Smooth muscle cell of trachea (primary cell): ENCODE measurements around the gene SSX7. TPM values are rescaled to one million over a fixed set of nuclear protein-coding genes. Genes with fewer than 3 reads are reported as not detected.

ENCODE experiments used
- total RNA-seq: library from RNA; depleted of rRNA; stranded (reverse); fragments of >200 nt; gene quantifications from 2 replicates; pipeline ENCODE4 v1.2.1, GENCODE V29; 2014

SSX7 gene, protein sequence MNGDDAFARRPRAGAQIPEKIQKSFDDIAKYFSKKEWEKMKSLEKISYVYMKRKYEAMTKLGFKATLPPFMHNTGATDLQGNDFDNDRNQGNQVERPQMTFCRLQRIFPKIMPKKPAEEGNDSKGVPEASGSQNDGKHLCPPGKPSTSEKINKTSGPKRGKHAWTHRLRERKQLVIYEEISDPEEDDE
- not detected in 2 replicates for total RNA-seq

DNA sequence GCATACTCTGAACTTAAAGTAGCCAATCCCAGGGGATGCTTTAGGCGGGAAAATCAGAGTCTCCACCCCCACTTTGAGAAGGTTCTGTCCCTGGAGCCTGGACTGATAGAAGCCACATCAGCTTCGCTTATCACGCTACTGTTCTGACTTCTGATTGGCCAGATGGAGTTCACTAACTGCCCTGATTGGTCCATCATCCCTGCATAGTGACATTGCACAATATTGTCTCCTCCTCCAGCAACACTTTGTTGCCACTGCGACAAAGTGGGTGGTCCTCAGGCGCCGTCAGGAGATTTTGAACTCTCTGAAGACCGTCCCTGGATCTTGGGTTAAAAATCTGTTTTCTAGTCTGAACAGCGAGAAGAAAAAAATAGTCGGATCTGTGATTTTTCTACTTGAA, at the start of gene SSX7:
Gene SSX7, minus strand, starts transcription at position 101 of the 400 bp plus-strand sequence. CDS start 1,428 bp downstream, outside the sequence.

Other genes with a start within 250 kb of the SSX7 start
- not detected in 2 replicates for gene XAGE1A, start 159.1 kb downstream of the SSX7 start, total RNA-seq
- not detected in 2 replicates for gene XAGE1B, start 137.8 kb downstream of the SSX7 start, total RNA-seq
- gene SSX2, start 52.3 kb upstream of the SSX7 start, total RNA-seq = not detected in 2 replicates
- gene SSX2B, start 96.4 kb upstream of the SSX7 start, total RNA-seq = not detected in 2 replicates
- not detected in 2 replicates for gene SPANXN5, start 142.5 kb upstream of the SSX7 start, total RNA-seq
- not detected in 2 replicates for gene XAGE5, start 156.4 kb upstream of the SSX7 start, total RNA-seq
- gene XAGE3, start 213.2 kb upstream of the SSX7 start, total RNA-seq = not detected in 2 replicates
- 17.5 and 18.8 TPM in 2 replicates for gene FAM156B, start 242.4 kb upstream of the SSX7 start, total RNA-seq